ENCODE results near the gene NOL12.

DNA sequence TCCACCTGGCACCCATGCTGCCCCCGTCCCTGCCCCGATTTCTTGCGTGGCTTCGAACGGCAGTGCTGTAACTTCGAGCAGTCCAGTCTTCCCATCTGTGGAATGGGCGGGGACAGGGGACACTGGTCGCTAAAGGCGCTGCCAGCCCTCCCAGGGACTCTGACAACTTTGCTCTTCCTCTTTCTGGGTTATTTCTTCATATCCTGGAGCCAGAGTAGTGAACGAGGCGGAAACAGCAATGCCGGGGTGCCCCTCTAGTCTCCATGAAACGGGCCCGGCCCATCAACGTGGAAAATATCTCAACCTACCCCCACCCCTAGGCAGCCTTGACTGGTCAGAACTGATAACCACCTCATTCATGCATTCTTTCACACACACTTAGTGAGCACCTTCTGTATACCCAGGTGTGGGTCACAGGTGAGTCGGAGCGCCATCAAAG, 53.5 kb downstream of the NOL12 start:
- TF ChIP-seq TAF1 (conservative IDR thresholded peaks at IDR 0.05) (no peak), YY1 (IDR thresholded peaks at IDR 0.05) (no peak)
- TF ChIP-seq, protein P1, sequence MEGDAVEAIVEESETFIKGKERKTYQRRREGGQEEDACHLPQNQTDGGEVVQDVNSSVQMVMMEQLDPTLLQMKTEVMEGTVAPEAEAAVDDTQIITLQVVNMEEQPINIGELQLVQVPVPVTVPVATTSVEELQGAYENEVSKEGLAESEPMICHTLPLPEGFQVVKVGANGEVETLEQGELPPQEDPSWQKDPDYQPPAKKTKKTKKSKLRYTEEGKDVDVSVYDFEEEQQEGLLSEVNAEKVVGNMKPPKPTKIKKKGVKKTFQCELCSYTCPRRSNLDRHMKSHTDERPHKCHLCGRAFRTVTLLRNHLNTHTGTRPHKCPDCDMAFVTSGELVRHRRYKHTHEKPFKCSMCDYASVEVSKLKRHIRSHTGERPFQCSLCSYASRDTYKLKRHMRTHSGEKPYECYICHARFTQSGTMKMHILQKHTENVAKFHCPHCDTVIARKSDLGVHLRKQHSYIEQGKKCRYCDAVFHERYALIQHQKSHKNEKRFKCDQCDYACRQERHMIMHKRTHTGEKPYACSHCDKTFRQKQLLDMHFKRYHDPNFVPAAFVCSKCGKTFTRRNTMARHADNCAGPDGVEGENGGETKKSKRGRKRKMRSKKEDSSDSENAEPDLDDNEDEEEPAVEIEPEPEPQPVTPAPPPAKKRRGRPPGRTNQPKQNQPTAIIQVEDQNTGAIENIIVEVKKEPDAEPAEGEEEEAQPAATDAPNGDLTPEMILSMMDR (IDR thresholded peaks at IDR 0.05; ENCODE audit: low read depth, low read length, missing input control) = no peak
- TF ChIP-seq, protein P2, sequence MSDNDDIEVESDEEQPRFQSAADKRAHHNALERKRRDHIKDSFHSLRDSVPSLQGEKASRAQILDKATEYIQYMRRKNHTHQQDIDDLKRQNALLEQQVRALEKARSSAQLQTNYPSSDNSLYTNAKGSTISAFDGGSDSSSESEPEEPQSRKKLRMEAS (IDR thresholded peaks at IDR 0.05) = no peak

Measured in liver (tissue), 3 donors.